Measurements from ENCODE around the gene SGMS1.
"Not testable (repeated sequence)": the region's sequence is repeated elsewhere in the genome, so short reads cannot be mapped to it uniquely, and the experiment has no call there.

SGMS1 gene

DNA sequence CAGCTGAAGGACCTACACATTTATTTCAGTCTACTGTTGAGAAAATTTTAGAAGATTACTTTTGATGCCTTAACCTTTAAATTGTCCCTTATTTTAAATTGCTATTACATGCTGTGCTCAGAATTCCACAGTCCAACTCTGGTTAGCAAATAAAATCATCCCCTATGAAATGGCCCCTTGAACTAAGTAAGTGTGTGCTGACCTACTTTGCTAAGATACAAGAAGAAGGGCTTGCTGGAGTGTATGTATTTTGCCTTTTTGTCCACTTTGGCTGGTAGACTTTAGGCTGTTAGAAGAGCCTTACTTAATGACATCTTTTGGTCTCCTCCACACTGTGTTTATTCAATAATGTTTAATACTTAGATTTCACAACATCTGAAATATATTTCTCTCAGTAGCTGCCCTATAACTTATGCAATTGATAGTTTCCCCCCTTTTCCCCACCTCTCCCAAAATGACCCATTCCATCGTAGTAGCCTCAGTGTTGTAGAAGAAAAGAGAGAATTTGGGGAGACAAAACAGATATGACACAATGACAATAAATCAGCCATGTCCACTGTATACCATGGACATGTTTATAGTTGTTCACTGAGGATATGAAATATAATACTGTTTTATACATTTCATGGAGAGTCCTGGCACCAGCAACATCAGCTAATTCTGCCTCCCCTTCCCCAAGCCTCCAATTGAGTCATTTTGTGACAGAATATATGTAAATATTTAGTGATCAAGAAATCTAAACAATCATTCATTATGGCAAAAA is 264.6 kb downstream of the SGMS1 start:
- H3K27ac ChIP-seq, result no peak overlapping the region
- no peak for DNase-seq (ENCODE audit: low spot score)
- TF ChIP-seq, protein P1, sequence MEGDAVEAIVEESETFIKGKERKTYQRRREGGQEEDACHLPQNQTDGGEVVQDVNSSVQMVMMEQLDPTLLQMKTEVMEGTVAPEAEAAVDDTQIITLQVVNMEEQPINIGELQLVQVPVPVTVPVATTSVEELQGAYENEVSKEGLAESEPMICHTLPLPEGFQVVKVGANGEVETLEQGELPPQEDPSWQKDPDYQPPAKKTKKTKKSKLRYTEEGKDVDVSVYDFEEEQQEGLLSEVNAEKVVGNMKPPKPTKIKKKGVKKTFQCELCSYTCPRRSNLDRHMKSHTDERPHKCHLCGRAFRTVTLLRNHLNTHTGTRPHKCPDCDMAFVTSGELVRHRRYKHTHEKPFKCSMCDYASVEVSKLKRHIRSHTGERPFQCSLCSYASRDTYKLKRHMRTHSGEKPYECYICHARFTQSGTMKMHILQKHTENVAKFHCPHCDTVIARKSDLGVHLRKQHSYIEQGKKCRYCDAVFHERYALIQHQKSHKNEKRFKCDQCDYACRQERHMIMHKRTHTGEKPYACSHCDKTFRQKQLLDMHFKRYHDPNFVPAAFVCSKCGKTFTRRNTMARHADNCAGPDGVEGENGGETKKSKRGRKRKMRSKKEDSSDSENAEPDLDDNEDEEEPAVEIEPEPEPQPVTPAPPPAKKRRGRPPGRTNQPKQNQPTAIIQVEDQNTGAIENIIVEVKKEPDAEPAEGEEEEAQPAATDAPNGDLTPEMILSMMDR (conservative IDR thresholded peaks at IDR 0.05; ENCODE audit: low read depth), result no peak
- POLR2A ChIA-PET (ENCODE audit: low non-redundant PET), result no interaction called here
- CTCF ChIA-PET, result interaction anchor here (0.7 kb wide), 1 partner anchor 69 kb away, joined by 4 read pairs; no protein-coding TSS in a partner anchor

DNA sequence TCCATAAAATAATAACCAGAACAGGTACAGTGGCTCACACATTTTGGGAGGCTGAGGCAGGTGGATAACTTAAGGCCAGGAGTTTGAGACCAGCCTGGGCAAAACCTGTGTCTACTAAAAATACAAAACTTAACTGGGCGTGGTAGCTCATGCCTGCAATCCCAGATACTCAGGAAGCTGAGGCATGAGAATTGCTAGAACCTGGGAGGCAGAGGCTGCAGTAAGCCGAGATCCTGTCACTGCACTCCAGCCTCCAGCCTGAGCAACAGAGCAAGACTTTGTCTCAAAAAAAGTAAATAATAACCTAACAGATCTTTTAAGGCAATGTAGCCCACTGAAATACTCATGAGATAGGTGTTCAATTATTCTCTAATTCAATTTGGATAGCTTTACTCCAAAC is 265.3 kb downstream of the SGMS1 start:
- ChIA-PET CTCF (no interaction called here), POLR2A (ENCODE audit: low non-redundant PET) (no interaction called here)
- no peak for DNase-seq (ENCODE audit: low spot score)
- TF ChIP-seq, protein P1 (conservative IDR thresholded peaks at IDR 0.05; ENCODE audit: low read depth), result no peak
- H3K27ac ChIP-seq, result no peak overlapping the region

DNA sequence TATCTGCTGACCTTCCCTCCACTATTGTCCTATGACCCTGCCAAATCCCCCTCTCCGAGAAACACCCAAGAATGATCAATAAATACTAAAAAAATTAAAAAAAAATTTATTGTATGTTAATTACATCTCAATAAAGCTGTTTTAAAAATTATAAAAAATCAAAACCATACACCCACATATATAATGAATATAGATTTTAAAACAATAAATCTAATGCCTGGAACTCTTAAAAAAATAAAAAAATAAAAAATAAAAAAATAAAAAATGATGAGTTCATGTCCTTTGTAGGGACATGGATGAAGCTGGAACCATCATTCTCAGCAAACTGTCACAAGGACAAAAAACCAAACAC is 267.3 kb downstream of the SGMS1 start:
- CTCF ChIA-PET, result not testable (repeated sequence)

DNA sequence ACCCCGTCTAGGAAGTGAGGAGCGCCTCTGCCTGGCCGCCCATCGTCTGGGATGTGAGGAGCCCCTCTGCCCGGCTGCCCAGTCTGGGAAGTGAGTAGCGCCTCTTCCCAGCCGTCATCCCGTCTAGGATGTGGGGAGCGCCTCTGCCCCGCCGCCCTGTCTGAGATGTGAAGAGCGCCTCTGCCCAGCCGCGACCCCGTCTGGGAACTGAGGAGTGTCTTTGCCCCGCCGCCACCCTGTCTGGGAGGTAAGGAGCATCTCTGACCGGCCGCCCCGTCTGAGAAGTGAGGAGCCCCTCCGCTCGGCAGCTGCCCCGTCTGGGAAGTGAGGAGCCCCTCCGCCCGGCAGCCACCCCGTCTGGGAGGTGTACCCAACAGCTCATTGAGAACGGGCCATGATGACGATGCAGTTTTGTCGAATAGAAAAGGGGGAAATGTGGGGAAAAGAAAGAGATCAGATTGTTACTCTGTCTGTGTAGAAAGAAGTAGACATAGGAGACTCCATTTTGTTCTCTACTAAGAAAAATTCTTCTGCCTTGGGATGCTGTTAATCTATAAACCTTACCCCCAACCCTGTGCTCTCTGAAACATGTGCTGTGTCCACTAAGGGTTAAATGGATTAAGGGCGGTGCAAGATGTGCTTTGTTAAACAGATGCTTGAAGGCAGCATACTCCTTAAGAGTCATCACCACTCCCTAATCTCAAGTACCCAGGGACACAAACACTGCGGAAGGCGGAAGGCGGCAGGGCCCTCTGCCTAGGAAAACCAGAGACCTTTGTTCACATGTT is 267.9 kb downstream of the SGMS1 start:
- POLR2A ChIA-PET (ENCODE audit: low non-redundant PET); CTCF ChIA-PET; DNase-seq (ENCODE audit: low spot score); H3K27ac ChIP-seq: not testable (repeated sequence)

More for the DNA sequence above, 267.3 kb downstream of the SGMS1 start:
- POLR2A ChIA-PET (ENCODE audit: low non-redundant PET); H3K27ac ChIP-seq; DNase-seq (ENCODE audit: low spot score): not testable (repeated sequence)

DNA sequence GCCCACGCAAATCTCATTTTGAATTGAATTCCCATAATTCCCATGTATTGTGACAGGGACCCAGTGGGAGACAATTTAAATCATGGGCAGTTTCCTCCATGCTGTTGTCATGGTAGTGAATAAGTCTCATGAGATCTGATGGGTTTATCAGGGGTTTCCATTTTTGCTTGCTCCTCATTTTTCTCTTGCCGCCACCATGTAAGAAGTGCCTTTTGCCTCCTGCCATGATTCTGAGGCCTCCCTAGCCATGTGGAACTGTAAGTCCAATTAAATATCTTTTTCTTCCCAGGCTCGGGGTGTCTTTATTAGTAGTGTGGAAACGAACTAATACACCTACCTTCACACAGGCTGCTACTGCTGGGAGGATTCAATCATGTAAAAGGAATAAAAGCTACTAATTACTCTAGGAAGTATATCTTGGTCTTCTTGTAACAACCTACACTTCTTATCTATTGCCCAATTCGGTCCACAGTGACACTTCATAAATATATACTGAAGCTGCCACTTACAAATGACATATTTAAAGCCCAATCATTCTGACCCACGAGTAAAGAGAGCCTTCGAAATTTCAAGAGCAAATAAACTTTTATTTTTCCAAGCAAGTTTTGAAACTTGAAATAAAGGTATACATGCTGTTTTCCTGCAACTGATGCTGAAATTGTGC is 272.1 kb downstream of the SGMS1 start:
- TF ChIP-seq, protein P1 (conservative IDR thresholded peaks at IDR 0.05; ENCODE audit: low read depth), result no peak
- no peak for DNase-seq (ENCODE audit: low spot score)
- CTCF ChIA-PET, result no interaction called here
- POLR2A ChIA-PET (ENCODE audit: low non-redundant PET), result no interaction called here
- H3K27ac ChIP-seq, result no peak overlapping the region

DNA sequence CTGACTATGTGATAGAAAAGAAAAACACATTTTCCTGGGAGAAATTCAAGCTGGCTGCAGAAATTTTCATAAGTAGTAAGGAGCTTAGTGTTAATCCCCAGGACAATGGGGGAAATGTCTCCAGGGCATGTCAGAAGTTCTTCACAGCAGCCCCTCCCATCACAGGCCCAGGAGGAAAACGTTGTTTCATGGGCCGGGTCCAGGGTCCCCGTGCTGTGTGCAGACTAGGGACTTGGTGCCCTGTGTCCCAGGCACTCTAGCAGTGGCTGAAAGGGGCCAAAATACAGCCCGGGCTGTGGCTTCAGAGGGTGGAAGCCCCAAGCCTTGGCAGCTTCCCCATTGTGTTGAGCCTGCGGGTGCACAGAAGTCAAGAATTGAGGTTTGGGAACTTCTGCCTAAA is 273.4 kb downstream of the SGMS1 start:
- H3K27ac ChIP-seq, result no peak overlapping the region
- DNase-seq (ENCODE audit: low spot score), result no peak
- TF ChIP-seq, protein P1 (conservative IDR thresholded peaks at IDR 0.05; ENCODE audit: low read depth), result no peak
- ChIA-PET CTCF (no interaction called here), POLR2A (ENCODE audit: low non-redundant PET) (no interaction called here)

DNA sequence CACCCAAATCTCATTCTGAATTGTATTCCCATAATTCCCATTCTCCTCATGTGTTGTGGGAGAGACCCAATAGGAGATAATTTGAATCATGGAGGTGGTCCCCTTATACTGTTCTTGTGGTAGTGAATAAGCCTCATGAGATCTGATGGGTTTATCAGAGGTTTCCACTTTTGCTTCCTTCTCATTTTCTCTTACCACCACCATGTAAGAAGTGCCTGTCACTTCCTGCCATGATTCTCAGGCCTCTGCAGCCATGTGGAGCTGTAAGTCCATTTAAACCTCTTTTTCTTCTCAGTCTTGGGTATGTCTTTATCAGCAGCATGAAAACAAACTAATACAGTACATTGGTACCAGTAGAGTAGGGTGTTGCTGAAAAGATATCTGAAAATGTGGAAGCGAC is 274.2 kb downstream of the SGMS1 start:
- no peak for DNase-seq (ENCODE audit: low spot score)
- CTCF ChIA-PET, result no interaction called here
- POLR2A ChIA-PET (ENCODE audit: low non-redundant PET), result no interaction called here
- TF ChIP-seq, protein P1 (conservative IDR thresholded peaks at IDR 0.05; ENCODE audit: low read depth), result no peak
- no peak overlapping the region for H3K27ac ChIP-seq
